ENCODE results near the gene TOR4A.

GRCh38 chr9:137245450-137246421, 31.8 kb upstream of the TOR4A start:
- TF ChIP-seq POLR2AphosphoS5 (IDR thresholded peaks at IDR 0.05; ENCODE audit: borderline replicate concordance, low read depth, low read length) (no peak), EZH2 (IDR thresholded peaks at IDR 0.05) (no peak), FOXP2 (optimal IDR thresholded peaks at IDR 0.05; ENCODE audit: control extremely low read depth, extremely low read length, insufficient read depth) (no peak)

All from SK-N-MC (cell line).